Stimulated activated CD4-positive, alpha-beta T cell treated with anti-CD3 and anti-CD28 coated beads, Interleukin-4, amount 100 ng/mL, for 24 hours (primary cell): Measurements from ENCODE around the gene LILRB2.
"Not testable (repeated sequence)": the region's sequence is repeated elsewhere in the genome, so short reads cannot be mapped to it uniquely, and the experiment has no call there.

Source experiments
- DNase-seq: peaks from one replicate; pipeline ENCODE4 v3.0.0-alpha.2; 2020

Gene LILRB2

GRCh38 chr19:54281007-54281728 lies at the start of gene LILRB2:
Gene LILRB2 (minus strand): TSS chr19:54281110. CDS start chr19:54280496, 614 bp downstream.
- DNase-seq, result no peak

GRCh38 chr19:54329476-54330165 lies 48.7 kb upstream of the LILRB2 start:
- DNase-seq, result no peak

- DNase-seq, result not testable (repeated sequence)
These were observed 47.9 kb upstream of the LILRB2 start for GRCh38 chr19:54328781-54329180.

- no peak for DNase-seq
These were observed 44.7 kb upstream of the LILRB2 start for GRCh38 chr19:54325631-54326030.

- peak; percentile 61 for DNase-seq
These were observed 44.3 kb upstream of the LILRB2 start for GRCh38 chr19:54325194-54325621.

- no peak for DNase-seq
These were observed 43.2 kb upstream of the LILRB2 start for GRCh38 chr19:54324071-54324470.

- not testable (repeated sequence) for DNase-seq
These were observed 42.0 kb upstream of the LILRB2 start for GRCh38 chr19:54322934-54323333.

GRCh38 chr19:54322295-54322694 lies 41.4 kb upstream of the LILRB2 start:
- not testable (repeated sequence) for DNase-seq

GRCh38 chr19:54319892-54320670 lies 39.2 kb upstream of the LILRB2 start:
- no peak for DNase-seq

GRCh38 chr19:54319049-54319448 lies 38.1 kb upstream of the LILRB2 start:
- DNase-seq, result no peak

GRCh38 chr19:54317965-54318240 lies 37.0 kb upstream of the LILRB2 start:
- DNase-seq, result no peak

- DNase-seq, result no peak
These were observed 36.4 kb upstream of the LILRB2 start for GRCh38 chr19:54317108-54317964.

- DNase-seq, result no peak
These were observed 35.8 kb upstream of the LILRB2 start for GRCh38 chr19:54316746-54317107.

GRCh38 chr19:54315956-54316355 lies 35.0 kb upstream of the LILRB2 start:
- DNase-seq, result no peak

- no peak for DNase-seq
These were observed 31.8 kb upstream of the LILRB2 start, which contains the start of gene LILRA5 for GRCh38 chr19:54312436-54313377. Gene LILRA5 (minus strand): TSS chr19:54313166. CDS start chr19:54313019, 147 bp downstream.

GRCh38 chr19:54312011-54312410 lies 31.1 kb upstream of the LILRB2 start:
- no peak for DNase-seq

GRCh38 chr19:54311486-54311885 lies 30.6 kb upstream of the LILRB2 start:
- DNase-seq, result no peak

GRCh38 chr19:54310543-54310942 lies 29.6 kb upstream of the LILRB2 start:
- DNase-seq, result no peak

- DNase-seq, result no peak
These were observed 28.9 kb upstream of the LILRB2 start for GRCh38 chr19:54309811-54310210.

GRCh38 chr19:54307389-54308020 lies 26.6 kb upstream of the LILRB2 start:
- no peak for DNase-seq

GRCh38 chr19:54305141-54305540 lies 24.2 kb upstream of the LILRB2 start:
- DNase-seq, result no peak
